ENCODE data around the gene KCNMB2. TPM values are rescaled to one million over a fixed set of nuclear protein-coding genes. Genes with fewer than 3 reads are reported as not detected.
A peak's percentile ranks its signal among the peaks of the same experiment; 100 is the strongest.

KCNMB2 gene
- under 1 TPM in 1 of 2 donors, not detected in 1; 0.68 TPM for total RNA-seq

DNA sequence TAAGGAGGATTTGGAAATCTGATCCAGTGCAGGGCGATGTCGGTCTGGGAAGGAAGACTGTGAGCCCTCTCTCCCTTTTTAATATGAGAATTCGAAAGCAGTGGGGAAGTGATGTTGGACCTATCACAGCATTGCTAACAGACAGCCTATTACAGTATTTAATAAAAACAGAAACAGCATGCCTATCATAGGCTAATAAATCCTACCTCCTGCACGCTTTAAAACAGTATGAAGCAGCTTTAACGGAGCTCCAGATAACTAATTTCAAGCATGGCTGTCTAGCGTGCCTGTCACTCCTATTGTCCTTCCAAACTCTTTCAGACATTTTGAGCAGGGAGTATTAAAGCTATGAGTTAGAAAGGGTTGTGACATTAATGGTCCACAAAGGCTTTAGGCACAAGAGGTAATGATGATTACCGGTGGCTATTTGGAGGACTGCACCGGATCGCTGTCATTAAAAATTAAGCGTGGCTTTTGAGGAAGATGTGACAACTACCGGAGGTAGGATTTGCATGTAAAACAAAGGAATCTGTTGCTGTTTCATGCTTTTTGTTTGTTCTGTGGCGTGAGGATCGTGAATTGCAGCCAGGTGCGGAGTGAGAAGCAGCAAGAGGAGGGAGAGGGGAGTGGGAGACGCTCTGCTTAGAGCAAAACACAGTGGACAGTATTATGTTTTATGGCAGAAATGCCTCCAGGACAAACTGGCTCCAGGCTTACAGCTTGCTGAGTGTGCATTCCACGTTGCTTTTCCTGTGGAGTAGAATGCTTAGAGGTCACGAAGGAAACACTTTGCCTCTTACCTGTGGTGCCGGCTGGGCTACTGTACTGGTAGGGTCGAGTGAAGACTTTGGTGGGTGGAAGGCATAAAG, at the start of gene KCNMB2:
TSS of gene KCNMB2 (plus strand) at position 226 of the 869 bp plus-strand sequence.
- Histone ChIP-seq H3K27me3 (replicated peaks; ENCODE audit: insufficient read depth) (no peaks in the 10 kb centered on the region), H3K4me3 (peak within 1 kb of the TSS; percentile 20 to 22), H3K36me3 (no peaks in the 10 kb centered on the region), H3K9me3 (no peaks in the 10 kb centered on the region), H3K27ac (no peak within 1 kb of the TSS), H3K4me1 (replicated peaks) (no peaks in the 10 kb centered on the region)
- WGBS, result 3% methylated on average over 19 of the region's 19 CpGs
- DNase-seq (ENCODE audit: low spot score), result no peak
- TF ChIP-seq, protein P1, sequence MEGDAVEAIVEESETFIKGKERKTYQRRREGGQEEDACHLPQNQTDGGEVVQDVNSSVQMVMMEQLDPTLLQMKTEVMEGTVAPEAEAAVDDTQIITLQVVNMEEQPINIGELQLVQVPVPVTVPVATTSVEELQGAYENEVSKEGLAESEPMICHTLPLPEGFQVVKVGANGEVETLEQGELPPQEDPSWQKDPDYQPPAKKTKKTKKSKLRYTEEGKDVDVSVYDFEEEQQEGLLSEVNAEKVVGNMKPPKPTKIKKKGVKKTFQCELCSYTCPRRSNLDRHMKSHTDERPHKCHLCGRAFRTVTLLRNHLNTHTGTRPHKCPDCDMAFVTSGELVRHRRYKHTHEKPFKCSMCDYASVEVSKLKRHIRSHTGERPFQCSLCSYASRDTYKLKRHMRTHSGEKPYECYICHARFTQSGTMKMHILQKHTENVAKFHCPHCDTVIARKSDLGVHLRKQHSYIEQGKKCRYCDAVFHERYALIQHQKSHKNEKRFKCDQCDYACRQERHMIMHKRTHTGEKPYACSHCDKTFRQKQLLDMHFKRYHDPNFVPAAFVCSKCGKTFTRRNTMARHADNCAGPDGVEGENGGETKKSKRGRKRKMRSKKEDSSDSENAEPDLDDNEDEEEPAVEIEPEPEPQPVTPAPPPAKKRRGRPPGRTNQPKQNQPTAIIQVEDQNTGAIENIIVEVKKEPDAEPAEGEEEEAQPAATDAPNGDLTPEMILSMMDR (IDR thresholded peaks at IDR 0.05), result no peak
- TF ChIP-seq POLR2A (IDR thresholded peaks at IDR 0.05), result no peak
- TF ChIP-seq POLR2AphosphoS5 (IDR thresholded peaks at IDR 0.05), result no peak
- intact Hi-C loops (cut with DNase I), result no loop called here

DNA sequence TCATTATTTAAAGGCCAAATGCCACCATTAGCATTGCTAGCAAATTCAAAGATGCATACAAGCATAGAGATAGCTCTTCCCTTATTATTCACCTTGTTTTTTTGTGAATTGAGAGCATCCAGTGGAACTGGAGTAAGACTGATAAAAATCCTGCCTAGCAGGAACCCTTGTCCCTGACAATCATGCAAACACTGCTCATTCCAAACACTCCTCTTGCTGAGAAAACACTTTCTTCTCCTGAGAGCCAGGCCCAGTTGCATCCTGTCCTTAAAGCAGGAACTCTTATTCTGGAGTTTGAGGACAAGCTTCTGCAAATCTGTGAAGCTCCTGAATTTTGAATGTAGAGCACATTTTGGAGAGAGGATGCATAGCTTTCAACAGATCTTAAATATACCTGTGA, 49.3 kb upstream of the KCNMB2 start:
- H3K36me3 ChIP-seq, result no peaks in the 10 kb centered on the region
- H3K27ac ChIP-seq, result no peak overlapping the region
- no peaks in the 10 kb centered on the region for H3K27me3 ChIP-seq (replicated peaks; ENCODE audit: insufficient read depth)
- no peak for DNase-seq (ENCODE audit: low spot score)
- H3K9me3 ChIP-seq, result no peaks in the 10 kb centered on the region
- H3K4me1 ChIP-seq (replicated peaks), result no peaks in the 10 kb centered on the region
- no peak overlapping the region for H3K4me3 ChIP-seq
- TF ChIP-seq POLR2AphosphoS5 (IDR thresholded peaks at IDR 0.05) (no peak), POLR2A (IDR thresholded peaks at IDR 0.05) (no peak)
- TF ChIP-seq, protein P1 (IDR thresholded peaks at IDR 0.05), result no peak
- intact Hi-C loops (cut with DNase I), result no loop called here

DNA sequence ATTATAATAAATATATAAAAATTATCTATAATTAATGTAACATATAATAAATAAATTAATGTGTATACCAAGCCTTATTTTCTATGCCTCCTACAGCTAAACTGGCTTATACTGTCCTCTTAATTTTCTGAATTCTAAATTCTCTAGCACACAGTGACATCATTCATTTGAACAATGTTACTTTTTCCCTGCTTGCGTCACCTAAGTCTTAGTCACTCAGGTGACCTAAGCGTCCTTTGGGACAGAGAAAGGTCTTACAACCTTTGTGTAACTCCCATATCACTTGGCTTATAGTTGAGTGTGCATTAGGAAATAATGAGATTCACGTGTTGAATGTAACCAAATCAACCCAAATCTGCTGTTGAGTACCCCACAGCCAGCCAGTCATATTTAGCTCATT, 48.5 kb upstream of the KCNMB2 start:
- Histone ChIP-seq H3K36me3 (no peaks in the 10 kb centered on the region), H3K27me3 (replicated peaks; ENCODE audit: insufficient read depth) (no peaks in the 10 kb centered on the region), H3K27ac (no peak overlapping the region), H3K4me3 (no peak overlapping the region), H3K9me3 (no peaks in the 10 kb centered on the region), H3K4me1 (replicated peaks) (no peaks in the 10 kb centered on the region)
- TF ChIP-seq POLR2AphosphoS5 (IDR thresholded peaks at IDR 0.05) (no peak), POLR2A (IDR thresholded peaks at IDR 0.05) (no peak)
- TF ChIP-seq, protein P1 (IDR thresholded peaks at IDR 0.05), result no peak
- 91% methylated on average over 3 of the region's 3 CpGs for WGBS
- intact Hi-C loops (cut with DNase I), result no loop called here
- no peak for DNase-seq (ENCODE audit: low spot score)

DNA sequence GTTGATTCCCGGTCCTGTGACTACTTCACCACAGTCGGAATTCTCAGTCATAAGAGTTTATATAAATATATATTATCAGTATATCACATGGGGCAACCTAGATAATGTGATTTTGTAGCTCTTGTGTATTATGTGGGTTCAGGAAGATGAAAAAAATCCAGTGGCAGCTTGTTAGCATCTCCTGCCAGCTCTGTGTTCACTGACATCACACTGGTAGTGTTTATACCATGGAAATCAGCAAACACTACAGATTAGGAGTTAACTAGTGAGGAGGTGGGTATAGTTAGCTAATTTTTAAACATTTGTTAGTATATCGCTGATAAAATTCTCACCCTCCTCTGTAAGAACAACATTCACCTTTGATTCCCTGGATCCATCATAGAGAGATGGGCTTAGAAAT, 44.5 kb upstream of the KCNMB2 start:
- Histone ChIP-seq H3K9me3 (no peaks in the 10 kb centered on the region), H3K27me3 (replicated peaks; ENCODE audit: insufficient read depth) (no peaks in the 10 kb centered on the region), H3K4me3 (no peak overlapping the region), H3K36me3 (no peaks in the 10 kb centered on the region), H3K4me1 (replicated peaks) (no peaks in the 10 kb centered on the region), H3K27ac (no peak overlapping the region)
- 83% methylated on average over 3 of the region's 3 CpGs for WGBS
- intact Hi-C loops (cut with DNase I), result no loop called here
- TF ChIP-seq, protein P1 (IDR thresholded peaks at IDR 0.05), result no peak
- no peak for TF ChIP-seq POLR2AphosphoS5 (IDR thresholded peaks at IDR 0.05)
- no peak for TF ChIP-seq POLR2A (IDR thresholded peaks at IDR 0.05)
- no peak for DNase-seq (ENCODE audit: low spot score)

DNA sequence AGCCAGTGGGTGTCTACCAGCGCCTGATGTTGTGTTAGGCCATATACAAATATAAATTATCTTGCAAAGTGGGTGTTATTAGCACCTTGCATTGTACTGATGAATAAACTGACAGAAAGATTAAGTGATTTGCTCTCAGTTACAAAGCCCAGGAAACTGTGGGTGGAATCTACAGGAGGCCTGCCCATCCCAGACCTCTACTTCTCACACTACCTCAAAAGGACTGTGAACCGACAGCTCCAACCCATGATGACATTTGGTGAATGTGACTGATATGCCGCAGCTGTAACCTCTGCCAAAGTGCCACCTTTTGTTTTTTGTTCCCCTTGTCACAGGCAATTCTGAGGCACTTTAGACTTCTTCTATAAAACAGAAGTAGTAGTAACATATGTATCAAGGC, 43.7 kb upstream of the KCNMB2 start:
- 59% methylated on average over 3 of the region's 3 CpGs for WGBS
- no peaks in the 10 kb centered on the region for H3K27me3 ChIP-seq (replicated peaks; ENCODE audit: insufficient read depth)
- no peaks in the 10 kb centered on the region for H3K9me3 ChIP-seq
- no peak for TF ChIP-seq POLR2A (IDR thresholded peaks at IDR 0.05)
- TF ChIP-seq POLR2AphosphoS5 (IDR thresholded peaks at IDR 0.05), result no peak
- TF ChIP-seq, protein P1 (IDR thresholded peaks at IDR 0.05), result no peak
- DNase-seq (ENCODE audit: low spot score), result no peak
- no peaks in the 10 kb centered on the region for H3K36me3 ChIP-seq
- no peak overlapping the region for H3K4me3 ChIP-seq
- H3K27ac ChIP-seq, result no peak overlapping the region
- intact Hi-C loops (cut with DNase I), result no loop called here
- H3K4me1 ChIP-seq (replicated peaks), result no peaks in the 10 kb centered on the region
